Hepatocyte (in vitro differentiated cells): ENCODE data around the gene LAMB2. TPM values are rescaled to one million over a fixed set of nuclear protein-coding genes. Genes with fewer than 3 reads are reported as not detected.

Source experiments
- DNase-seq: peaks from one replicate; pipeline ENCODE4 v3.0.0-alpha.2; 2016; ENCODE audit warnings: low spot score
- H2AFZ ChIP-seq: fragments of 200-600 bp; sonication (generic); 2 replicates; pipeline ENCODE4 v1.6.0; 2016; ENCODE audit warnings: antibody characterized with exemption, mild to moderate bottlenecking
- H3K27ac ChIP-seq: fragments of 200-600 bp; sonication (generic); 2 replicates; pipeline ENCODE4 v1.5.1; 2016; ENCODE audit warnings: mild to moderate bottlenecking
- H3K27me3 ChIP-seq: fragments of 200-600 bp; sonication (generic); 2 replicates; pipeline ENCODE4 v1.6.1; 2016
- H3K36me3 ChIP-seq: fragments of 200-600 bp; sonication (generic); replicated peaks from 2 replicates; pipeline ENCODE4 v1.5.1; 2016; ENCODE audit warnings: low read depth; ENCODE audit not compliant: insufficient read depth
- H3K4me1 ChIP-seq: fragments of 200-600 bp; sonication (generic); 2 replicates; pipeline ENCODE4 v1.5.1; 2016; ENCODE audit warnings: mild to moderate bottlenecking, moderate library complexity; ENCODE audit not compliant: insufficient read depth
- H3K4me2 ChIP-seq: fragments of 200-600 bp; sonication (generic); 2 replicates; pipeline ENCODE4 v1.6.0; 2016
- H3K4me3 ChIP-seq: fragments of 200-600 bp; sonication (generic); 2 replicates; pipeline ENCODE4 v1.5.1; 2016; ENCODE audit warnings: mild to moderate bottlenecking
- H3K79me2 ChIP-seq: fragments of 200-600 bp; sonication (generic); 2 replicates; pipeline ENCODE4 v1.6.0; 2017; ENCODE audit warnings: mild to moderate bottlenecking
- H3K9me2 ChIP-seq: fragments of 200-600 bp; sonication (generic); replicated peaks from 2 replicates; pipeline ENCODE4 v1.6.0; 2017; ENCODE audit warnings: mild to moderate bottlenecking; ENCODE audit not compliant: insufficient read depth
- H3K9me3 ChIP-seq: fragments of 200-600 bp; sonication (generic); 2 replicates; pipeline ENCODE4 v1.5.1; 2016; ENCODE audit warnings: low read depth, mild to moderate bottlenecking
- H4K20me1 ChIP-seq: fragments of 200-600 bp; sonication (generic); 2 replicates; pipeline ENCODE4 v1.6.0; 2016; ENCODE audit warnings: mild to moderate bottlenecking; ENCODE audit not compliant: insufficient read depth, poor library complexity, severe bottlenecking
- EZH2 ChIP-seq: fragments of 200-600 bp; sonication (generic); IDR thresholded peaks from 2 replicates; pipeline ENCODE4 v1.6.1; 2016; ENCODE audit warnings: antibody characterized with exemption, mild to moderate bottlenecking, borderline replicate concordance
- EZH2phosphoT487 ChIP-seq: fragments of 200-600 bp; sonication (generic); IDR thresholded peaks from one replicate; pipeline ENCODE4 v1.6.1; 2018; ENCODE audit warnings: antibody characterized with exemption, mild to moderate bottlenecking, low read depth, moderate library complexity; ENCODE audit not compliant: unreplicated experiment, severe bottlenecking
- WGBS: methylation state at CpG from one replicate; pipeline ENCODE4 v1.1.6; 2016; ENCODE audit warnings: low lambda C conversion rate; ENCODE audit errors: missing lambda C conversion rate; 5-methylcytosine and 5-hydroxymethylcytosine counted together
- polyA plus RNA-seq: library from polyadenylated mRNA; unstranded; fragments of >200 nt; fragmentation: Nextera tagmentation; extraction: Ambion mirVana; gene quantifications from 2 replicates; pipeline ENCODE4 v1.2.1, GENCODE V29; 2016
- total RNA-seq: library from RNA; depleted of rRNA; stranded (reverse); fragments of >200 nt; gene quantifications from 2 replicates; pipeline ENCODE4 v1.2.3, GENCODE V29; 2014
- TF ChIP-seq, protein P1 (sequence below): fragments of 200-600 bp; sonication (generic); IDR thresholded peaks from 2 replicates; pipeline ENCODE4 v1.5.1; 2016; ENCODE audit warnings: antibody characterized with exemption, mild to moderate bottlenecking; ENCODE audit not compliant: poor library complexity

LAMB2 gene
- total RNA-seq (343 and 396 TPM in 2 replicates), polyA plus RNA-seq (437 and 474 TPM in 2 replicates)

DNA sequence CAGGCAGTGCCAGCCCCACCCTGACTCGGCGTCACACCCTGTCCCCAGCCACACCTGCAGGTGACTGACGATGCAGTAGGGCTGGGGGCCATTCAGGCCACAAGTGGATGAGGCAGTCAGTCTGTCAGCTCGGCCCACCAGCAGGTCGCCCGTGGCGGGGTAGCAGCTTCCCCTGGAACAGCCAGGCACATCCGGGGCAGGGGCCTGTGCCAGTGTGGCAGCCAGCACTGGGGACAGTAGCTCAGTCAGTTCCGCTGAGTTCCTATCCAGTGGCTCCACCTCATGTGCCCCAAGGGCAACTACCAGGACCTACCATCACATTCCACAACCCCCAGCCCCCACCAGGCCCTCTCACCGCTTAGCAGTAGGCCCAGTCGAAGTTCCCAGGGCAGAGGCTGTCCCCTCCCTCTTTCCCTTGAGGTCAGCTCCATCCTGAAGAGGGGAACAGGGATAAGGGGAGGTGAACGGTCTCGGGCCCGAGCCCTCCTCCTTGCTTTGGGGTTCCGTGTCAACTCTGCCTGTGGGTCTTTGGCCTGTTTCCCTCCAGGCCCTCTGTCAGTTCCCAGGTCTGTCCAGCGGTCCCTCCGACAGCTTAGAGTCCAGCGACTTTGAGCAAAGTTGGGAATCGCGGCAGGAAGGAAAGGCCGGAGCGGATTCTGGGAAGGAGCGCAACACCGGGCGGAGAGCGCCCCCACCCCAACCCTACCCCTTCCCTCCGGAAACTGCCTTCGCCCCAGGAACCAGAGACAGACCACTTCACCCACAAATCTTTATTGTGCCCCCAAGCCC lies at the start of gene LAMB2:
TSS of gene LAMB2 (minus strand) at position 614 of the 789 bp plus-strand sequence. CDS start at position 431, 183 bp downstream.
- DNase-seq: peak; percentile 83
- peak within 1 kb of the TSS; percentile 99 for H3K4me3 ChIP-seq
- no peaks in the 10 kb centered on the region for H3K27me3 ChIP-seq
- TF ChIP-seq EZH2 (no peak), EZH2phosphoT487 (no peak)
- TF ChIP-seq, protein P1, sequence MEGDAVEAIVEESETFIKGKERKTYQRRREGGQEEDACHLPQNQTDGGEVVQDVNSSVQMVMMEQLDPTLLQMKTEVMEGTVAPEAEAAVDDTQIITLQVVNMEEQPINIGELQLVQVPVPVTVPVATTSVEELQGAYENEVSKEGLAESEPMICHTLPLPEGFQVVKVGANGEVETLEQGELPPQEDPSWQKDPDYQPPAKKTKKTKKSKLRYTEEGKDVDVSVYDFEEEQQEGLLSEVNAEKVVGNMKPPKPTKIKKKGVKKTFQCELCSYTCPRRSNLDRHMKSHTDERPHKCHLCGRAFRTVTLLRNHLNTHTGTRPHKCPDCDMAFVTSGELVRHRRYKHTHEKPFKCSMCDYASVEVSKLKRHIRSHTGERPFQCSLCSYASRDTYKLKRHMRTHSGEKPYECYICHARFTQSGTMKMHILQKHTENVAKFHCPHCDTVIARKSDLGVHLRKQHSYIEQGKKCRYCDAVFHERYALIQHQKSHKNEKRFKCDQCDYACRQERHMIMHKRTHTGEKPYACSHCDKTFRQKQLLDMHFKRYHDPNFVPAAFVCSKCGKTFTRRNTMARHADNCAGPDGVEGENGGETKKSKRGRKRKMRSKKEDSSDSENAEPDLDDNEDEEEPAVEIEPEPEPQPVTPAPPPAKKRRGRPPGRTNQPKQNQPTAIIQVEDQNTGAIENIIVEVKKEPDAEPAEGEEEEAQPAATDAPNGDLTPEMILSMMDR: peak; percentile 14
- H3K79me2 ChIP-seq: peaks cover 28% of the 10 kb centered on the region
- peak within 1 kb of the TSS; percentile 99 for H3K4me2 ChIP-seq
- H2AFZ ChIP-seq: peak within 1 kb of the TSS; percentile 99
- H3K9me3 ChIP-seq: no peaks in the 10 kb centered on the region
- H3K36me3 ChIP-seq: no peaks in the 10 kb centered on the region
- H3K4me1 ChIP-seq: peaks cover 19% of the 10 kb centered on the region
- 2% methylated on average over 28 of the region's 28 CpGs for WGBS
- peak within 1 kb of the TSS; percentile 99 for H3K27ac ChIP-seq
- H4K20me1 ChIP-seq: no peaks in the 10 kb centered on the region
- H3K9me2 ChIP-seq: no peaks in the 10 kb centered on the region

DNA sequence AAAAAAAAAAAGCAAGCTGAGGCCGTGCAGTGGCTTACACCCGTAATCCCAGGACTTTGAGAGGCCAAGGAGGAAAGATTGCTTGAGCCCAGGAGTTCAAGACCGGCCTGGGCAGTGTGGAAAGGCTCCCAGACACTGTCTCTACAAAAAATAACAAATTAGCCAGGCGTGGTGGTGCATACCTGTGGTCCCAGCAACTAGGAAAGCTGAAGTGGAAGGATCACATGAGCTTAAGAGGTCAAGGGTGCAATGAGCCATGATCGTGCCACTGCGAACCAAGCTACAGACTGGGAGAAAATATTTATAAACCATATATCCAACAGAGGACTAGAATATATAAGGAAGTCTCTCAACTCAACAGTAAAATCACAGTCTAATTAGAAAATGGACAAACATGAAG lies 48.5 kb upstream of the LAMB2 start:
- no peak overlapping the region for H3K4me2 ChIP-seq
- 68% methylated on average over 6 of the region's 6 CpGs for WGBS
- H3K4me1 ChIP-seq: no peaks in the 10 kb centered on the region
- H3K4me3 ChIP-seq: no peak overlapping the region
- no peak overlapping the region for H3K27ac ChIP-seq
- no peaks in the 10 kb centered on the region for H3K79me2 ChIP-seq
- no peaks in the 10 kb centered on the region for H3K36me3 ChIP-seq
- H2AFZ ChIP-seq: no peak overlapping the region
- H3K27me3 ChIP-seq: no peaks in the 10 kb centered on the region
- DNase-seq: no peak
- H3K9me2 ChIP-seq: no peaks in the 10 kb centered on the region
- TF ChIP-seq EZH2: no peak
- TF ChIP-seq, protein P1: no peak
- TF ChIP-seq EZH2phosphoT487: no peak
- no peaks in the 10 kb centered on the region for H4K20me1 ChIP-seq
- no peaks in the 10 kb centered on the region for H3K9me3 ChIP-seq

DNA sequence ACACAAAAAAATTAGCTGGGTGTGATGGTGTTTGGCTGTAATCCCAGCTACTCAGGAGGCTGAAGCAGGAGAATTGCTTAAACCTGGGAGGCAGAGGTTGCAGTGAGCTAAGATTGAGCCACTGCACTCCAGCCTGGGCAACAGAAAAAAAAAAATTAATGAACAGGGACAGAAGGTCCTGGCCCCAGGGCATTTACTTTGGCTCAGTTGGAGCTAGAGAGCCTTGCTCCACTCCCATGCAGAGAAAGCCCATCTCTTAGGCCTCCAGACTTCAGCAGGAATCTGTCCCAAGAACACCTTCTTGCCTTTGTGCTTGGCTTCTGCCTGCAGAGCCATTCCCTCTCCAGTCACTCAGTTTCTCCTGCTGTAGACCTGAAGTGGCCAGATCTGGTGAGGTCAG lies 47.3 kb upstream of the LAMB2 start:
- no peak for DNase-seq
- H3K4me3 ChIP-seq: no peak overlapping the region
- no peaks in the 10 kb centered on the region for H3K36me3 ChIP-seq
- no peak overlapping the region for H2AFZ ChIP-seq
- no peaks in the 10 kb centered on the region for H3K9me2 ChIP-seq
- TF ChIP-seq, protein P1: no peak
- no peak for TF ChIP-seq EZH2phosphoT487
- no peak overlapping the region for H3K27ac ChIP-seq
- H3K4me1 ChIP-seq: no peaks in the 10 kb centered on the region
- no peaks in the 10 kb centered on the region for H3K9me3 ChIP-seq
- H3K27me3 ChIP-seq: no peaks in the 10 kb centered on the region
- H3K4me2 ChIP-seq: no peak overlapping the region
- H3K79me2 ChIP-seq: peaks cover 1% of the 10 kb centered on the region
- no peaks in the 10 kb centered on the region for H4K20me1 ChIP-seq
